ENCODE data around the gene EGFL7.

Gene EGFL7

DNA sequence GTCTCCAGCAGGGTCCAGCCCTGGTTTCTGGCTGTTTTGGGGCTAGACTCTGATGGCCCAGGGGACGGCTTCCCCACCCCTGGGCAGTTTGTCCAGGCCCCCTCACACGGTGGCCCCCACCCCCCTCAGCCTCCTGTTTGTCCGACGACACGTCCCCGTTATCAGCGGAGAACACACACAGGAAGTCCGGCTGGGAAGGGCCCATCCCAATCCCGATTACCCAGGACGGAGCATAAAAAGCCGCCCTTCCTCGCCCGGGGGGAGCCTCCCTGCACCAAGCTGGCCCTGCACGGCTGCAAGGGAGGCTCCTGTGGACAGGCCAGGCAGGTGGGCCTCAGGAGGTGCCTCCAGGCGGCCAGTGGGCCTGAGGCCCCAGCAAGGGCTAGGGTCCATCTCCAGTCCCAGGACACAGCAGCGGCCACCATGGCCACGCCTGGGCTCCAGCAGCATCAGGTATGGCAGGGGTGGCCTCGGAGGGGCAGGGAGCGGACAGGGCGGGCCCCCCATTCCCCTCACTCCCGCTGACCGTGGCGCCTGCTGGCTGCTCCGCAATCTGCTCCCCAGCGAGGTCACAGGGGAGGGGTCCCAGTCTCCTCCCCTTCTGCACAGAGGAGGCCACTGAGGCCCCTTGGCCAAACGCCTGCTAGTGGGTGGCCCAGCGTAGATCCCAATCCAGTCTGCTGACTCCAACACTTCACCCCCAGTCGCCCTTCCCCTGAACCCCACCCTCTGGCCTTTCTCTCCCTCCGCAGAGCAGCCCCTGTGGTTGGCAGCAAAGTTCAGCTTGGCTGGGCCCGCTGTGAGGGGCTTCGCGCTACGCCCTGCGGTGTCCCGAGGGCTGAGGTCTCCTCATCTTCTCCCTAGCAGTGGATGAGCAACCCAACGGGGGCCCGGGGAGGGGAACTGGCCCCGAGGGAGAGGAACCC is at the start of gene EGFL7:
Gene EGFL7, plus strand, starts transcription at position 261 of the 926 bp plus-strand sequence. CDS start 5,367 bp downstream, outside the sequence.
- no peak for DNase-seq

GRCh38 chr9:136613824-136614371 is 48.8 kb upstream of the EGFL7 start:
- no peak for DNase-seq

- no peak for DNase-seq
Measured at GRCh38 chr9:136614372-136614922, 48.3 kb upstream of the EGFL7 start.

DNA sequence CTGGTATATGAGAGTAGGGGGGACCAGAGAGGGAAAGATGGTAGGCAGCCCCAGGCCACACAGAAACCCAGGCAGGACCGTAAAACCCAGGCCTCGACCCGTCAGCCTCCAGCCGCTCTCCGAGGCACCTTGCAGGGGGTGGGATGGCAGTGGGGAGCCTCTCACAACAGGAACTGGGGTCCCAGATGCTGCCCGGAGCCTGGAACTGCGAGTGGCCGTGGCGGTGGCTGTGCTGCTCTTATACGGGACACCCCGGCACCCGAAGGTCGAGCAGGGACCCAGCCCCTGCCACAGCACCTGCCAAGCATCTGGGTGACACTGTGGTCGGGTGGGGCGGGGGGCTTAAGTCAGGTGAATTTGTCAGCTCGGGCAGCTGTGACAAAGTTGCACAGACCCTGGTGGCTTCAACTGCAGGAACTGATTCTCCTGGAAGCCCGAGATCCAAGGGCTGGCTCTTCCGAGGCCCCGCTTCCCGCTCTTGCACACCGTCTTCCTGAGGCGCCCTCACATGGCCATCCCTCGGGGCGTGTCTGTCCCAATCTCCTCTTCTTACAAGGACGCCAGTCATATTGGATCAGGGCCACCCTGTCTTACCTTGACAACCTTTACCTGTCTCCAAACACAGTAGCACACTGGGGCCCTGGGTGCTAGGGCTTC is 47.6 kb upstream of the EGFL7 start:
- DNase-seq = no peak

GRCh38 chr9:136615631-136616306 is 46.9 kb upstream of the EGFL7 start:
- DNase-seq = no peak

DNA sequence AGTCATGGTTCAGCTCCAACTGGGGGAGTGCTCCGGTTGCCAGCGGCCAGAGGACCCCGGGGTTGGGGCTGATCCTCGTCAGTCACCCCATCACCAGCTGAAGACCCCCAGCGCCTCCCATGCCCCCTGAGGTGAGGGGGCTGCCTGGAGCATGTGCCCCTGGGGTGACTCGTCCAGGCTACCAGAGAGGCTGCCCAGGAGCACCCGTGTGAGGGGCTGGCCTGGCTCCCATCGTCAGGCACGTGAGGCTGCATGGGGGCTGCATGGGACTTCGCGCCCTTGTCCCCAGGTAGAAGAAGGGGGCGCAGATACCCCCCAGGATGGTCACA is 46.4 kb upstream of the EGFL7 start:
- no peak for DNase-seq

GRCh38 chr9:136616948-136617695 is 45.6 kb upstream of the EGFL7 start:
- DNase-seq = no peak

DNA sequence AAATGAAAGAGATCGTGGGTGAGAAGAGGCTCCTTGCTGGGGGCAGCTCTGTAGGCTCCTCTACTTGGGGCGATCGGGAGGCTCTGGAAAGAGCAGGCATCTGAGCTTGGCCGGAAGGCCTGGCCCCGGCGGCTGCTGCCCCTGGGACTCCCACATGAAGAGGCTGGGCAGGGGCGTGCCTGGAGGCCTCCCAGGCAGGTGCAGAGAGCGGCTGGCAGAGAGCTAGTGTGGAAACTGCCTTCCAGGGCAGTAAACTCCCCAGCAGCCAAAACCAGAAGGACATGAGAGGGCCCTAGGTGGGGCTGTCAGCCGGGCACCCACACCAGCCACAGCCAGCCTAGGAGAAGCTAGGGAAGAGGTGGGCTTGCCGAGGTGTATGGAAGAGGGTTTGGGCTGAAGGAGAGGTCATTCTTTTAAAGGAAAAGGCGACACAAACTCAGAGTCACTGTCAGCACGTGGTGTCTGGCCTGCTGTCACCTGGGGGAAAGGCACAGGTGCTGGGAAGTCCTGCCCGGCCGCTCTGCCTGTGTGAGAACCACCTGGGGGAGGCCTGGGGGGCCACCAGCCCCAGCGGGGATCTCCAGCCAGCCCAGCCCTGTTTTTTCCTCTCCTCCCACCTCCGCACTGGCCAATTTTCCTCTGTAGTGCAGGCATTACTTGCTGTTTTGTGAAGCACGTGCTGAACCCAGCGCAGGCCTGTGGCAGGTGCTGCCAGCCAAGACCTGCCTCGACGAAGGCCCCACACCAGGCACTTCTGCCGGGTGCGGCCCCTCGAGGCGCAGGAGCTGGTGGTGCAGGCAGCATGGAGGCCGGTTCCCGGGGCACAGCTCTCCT is 44.8 kb upstream of the EGFL7 start:
- DNase-seq = no peak

GRCh38 chr9:136618580-136619547 is 43.9 kb upstream of the EGFL7 start:
- no peak for DNase-seq

DNA sequence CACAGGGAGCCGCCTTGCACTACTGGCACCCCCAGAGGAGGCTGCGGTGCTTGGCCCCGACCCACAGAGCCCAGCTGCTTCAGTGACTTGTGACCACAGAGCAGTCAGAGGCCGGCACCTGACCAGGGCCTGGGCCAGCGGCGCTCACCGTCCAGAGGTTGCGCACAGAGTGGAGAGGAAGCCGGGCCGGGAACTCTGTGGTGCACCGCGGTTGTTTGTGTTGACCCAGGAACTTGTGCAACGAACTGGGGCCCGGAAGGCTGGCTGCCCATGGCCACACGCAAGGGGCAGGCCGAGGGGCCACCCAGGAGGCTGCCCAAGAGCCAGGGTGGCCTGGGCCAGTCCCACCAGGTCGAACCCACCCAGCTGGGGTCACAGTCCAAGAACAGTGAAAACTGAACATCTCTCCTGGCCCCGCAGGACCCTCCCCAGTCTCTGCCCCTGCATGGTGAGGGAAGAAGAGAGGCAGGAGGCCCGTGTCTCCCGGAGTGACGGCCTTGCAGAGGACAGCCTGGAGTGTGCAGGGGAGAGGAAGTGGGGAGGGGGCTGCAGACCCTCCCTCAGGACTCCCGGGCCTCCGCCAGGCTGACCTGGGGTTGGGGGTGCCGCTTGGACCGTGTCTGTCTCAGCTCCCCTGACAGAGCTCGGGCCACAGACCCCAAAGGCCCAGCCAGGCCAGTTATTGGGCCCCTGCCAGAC is 42.8 kb upstream of the EGFL7 start:
- DNase-seq = no peak

DNA sequence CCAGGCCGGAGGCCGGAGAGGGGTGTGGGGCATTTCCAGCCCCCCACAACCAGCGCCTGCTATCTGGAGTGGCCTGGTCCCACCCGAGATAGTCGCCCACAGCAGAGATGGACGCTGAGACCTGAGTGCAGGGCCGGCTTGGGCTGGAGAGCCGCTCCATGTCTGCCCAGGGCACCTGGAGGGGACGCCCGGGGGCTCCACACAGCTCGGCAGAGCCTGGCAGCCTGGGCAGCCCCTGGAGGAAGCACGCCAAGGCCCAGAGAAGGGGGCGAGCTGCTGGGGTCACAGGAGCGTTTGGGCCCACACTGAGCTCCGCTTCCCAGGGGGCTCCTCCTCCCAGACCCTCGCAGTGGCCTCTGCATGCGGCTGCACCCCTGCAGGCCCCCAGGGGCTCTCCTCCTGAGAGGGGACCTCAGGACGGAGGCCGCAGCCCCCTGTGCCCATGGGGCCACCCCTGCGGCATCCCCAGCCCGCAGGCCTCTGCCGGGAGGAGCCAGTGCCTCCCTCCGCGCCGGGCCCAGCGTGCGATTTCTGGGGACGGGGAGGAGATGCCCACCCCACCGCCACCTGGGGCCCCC is 42.2 kb upstream of the EGFL7 start:
- DNase-seq = no peak

DNA sequence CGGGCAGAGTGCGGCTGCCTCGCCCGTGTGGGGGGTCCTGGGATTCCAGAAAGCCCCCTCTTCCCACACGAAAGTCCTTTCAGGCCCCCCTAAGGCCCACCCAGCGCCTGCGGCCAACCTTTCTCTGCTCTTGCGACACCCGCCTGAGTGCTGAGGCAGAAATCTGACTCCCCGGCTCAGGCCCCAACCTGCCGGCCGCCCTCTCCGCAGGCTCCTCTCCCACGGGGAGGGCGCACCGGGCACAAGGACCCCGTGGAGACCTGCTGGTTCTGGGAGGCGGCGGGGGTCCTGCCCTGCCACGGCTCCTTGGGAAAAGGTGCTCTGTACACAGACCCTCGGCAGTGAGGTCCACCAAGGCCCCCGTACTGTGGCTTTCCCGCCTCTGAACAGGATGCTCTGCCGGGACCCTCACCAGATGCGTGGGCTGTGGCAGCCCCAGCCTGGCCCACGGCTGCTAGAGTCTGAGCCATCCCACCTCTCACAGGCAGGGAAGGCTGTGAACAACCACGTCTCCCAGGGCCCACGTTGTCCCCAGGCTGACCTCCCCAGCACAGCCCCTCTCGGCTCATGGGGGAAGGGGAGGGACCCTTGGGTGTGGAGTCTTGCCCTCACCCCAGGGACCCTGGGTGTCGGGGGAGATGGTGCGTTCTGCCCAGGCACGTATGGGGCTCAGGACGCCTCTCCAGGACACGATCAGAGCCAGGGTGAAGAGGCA is 41.5 kb upstream of the EGFL7 start:
- DNase-seq = no peak

- no peak for DNase-seq
Measured at GRCh38 chr9:136621734-136622093, 41.0 kb upstream of the EGFL7 start.

GRCh38 chr9:136622538-136622948 is 40.2 kb upstream of the EGFL7 start:
- DNase-seq = no peak

DNA sequence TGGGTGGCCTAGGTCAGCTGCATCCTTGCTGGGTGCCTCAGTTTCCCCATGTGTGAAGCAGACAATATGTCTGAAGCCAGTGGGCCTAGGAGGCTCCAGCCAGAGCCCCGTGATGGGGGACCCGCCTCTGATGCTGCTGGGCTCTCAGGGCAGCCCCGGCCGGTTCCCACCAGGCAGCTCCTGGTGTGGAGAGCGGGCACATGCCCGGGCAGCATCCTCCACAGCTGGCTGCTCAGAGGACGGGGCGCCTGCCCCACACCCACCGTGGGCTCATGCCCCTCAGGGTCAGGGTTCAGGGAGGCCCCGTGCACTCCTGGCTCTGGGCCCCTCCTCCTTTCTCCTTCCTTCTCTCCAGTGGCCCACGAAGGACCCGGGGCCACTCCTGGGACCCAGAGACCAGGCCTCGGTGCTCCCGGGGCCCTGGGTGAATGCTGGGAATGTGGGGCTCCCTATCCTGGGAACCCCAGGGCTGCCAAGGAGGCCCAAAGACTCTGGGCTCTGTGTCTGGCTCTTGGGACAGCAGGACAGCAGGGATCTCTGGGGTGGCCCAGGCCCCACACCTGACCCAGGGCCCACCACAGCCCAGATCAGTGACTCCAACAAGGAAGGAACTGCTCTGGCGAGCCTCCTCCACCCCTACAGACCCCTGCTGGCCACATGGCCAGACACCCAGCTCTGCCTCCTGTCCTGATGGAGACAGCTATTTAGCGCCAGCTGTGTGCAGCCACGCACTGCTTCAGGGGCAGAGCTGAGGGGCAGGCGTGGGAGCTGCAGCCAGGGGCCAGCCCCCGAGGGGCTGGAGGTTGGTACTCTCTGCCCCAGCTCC is 39.5 kb upstream of the EGFL7 start:
- no peak for DNase-seq

GRCh38 chr9:136623842-136624183 is 38.9 kb upstream of the EGFL7 start:
- no peak for DNase-seq

GRCh38 chr9:136624184-136624951 is 38.3 kb upstream of the EGFL7 start:
- DNase-seq = no peak

Data from activated CD8-positive, alpha-beta memory T cell treated with anti-CD3 and anti-CD28 coated beads, Interleukin-2, amount 50 U/mL, for 48 hours (primary cell).